Activated T-cell treated with anti-CD3 and anti-CD28 coated beads for 48 hours (primary cell): Measurements from ENCODE around the gene NEK5.
"Not testable (repeated sequence)": the region's sequence is repeated elsewhere in the genome, so short reads cannot be mapped to it uniquely, and the experiment has no call there.

Experiments
- DNase-seq: peaks from one replicate; pipeline ENCODE4 v3.0.0-alpha.2; 2020; ENCODE audit warnings: low read depth

The NEK5 gene

GRCh38 chr13:52141299-52141698, 12.4 kb upstream of the NEK5 start:
- DNase-seq = no peak

GRCh38 chr13:52137489-52137888, 8.6 kb upstream of the NEK5 start:
- no peak for DNase-seq

GRCh38 chr13:52136763-52137162, 7.9 kb upstream of the NEK5 start:
- DNase-seq = no peak

- DNase-seq = no peak
These were observed 1.8 kb upstream of the NEK5 start for GRCh38 chr13:52130641-52131040.

GRCh38 chr13:52127783-52128702, 830 bp downstream of the NEK5 start:
- peak; percentile 36 for DNase-seq

DNA sequence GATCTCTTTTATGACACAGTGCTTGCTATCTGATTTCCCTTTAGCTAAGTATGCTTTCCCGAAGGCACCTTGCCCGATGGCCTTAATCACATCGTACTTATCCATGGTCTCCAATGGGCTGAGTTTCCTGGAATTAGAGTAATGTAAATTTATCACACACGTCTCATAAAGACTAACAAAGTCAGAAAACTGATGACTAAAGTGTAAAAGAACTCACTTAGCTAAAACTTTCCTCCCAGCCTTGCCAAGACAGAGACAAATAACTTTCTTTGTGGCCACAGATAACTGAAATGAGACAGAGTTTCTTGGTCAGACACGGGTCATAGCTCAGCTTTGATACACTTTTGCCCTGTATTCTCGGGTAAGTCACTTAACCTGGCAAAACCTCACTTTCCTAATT, 1.5 kb downstream of the NEK5 start:
- DNase-seq = no peak

DNA sequence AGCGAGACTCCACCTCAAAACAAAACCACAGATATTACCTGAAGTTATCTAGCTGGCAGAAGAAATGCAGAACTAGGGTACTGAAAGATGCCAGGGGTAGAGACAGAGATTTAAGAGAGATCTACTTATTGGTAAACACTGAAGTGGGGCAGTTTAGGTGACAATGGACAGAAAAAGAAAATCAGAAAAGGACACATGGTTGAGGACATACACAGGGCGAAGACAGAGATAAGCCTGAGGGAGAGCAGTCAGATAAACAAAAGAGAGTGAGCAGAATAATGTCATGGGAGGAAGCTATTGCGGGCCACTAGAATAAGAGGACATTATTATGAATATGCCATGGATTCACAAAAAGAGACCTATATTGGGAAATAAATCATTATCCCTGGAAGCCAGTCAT, 3.3 kb downstream of the NEK5 start:
- DNase-seq = no peak

DNA sequence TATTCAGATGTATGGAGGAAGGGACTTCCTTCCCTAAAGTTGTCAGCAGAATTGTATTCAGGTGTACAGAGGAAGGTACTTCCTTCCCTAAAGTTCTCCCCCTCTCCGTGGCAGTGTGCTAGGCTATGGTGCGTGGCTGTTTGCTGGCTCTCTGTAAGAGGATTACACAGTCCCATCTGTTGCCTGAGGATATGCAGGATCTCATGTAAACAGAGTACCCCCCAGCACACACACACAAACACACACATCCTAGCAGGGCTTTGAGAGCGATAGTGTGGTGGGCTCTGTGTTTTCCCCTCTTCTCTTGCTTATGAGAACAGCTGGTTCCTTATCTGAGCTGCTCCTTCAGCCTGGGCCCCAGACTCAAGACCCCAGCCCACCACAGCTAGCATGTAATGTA, 10.3 kb downstream of the NEK5 start:
- DNase-seq = no peak

DNA sequence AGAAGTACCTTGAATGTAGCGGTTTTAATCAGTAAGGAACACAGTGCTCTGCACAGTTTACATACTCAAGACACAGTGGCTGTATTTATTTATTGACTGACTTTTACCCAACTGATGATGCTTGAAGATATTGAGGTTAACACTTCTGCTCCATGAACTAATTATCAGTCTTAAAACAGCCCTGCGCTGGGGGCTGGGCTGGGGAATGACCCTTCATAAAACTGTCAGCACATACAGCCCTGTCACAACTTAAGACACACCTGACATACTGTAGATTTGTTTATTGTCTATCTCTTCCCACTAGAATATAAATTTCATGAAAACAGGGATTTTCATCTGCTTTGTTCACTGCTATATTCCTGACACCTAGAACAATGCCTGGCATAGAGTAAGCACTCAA, 10.8 kb downstream of the NEK5 start:
- no peak for DNase-seq

GRCh38 chr13:52112591-52112990, 16.3 kb downstream of the NEK5 start:
- DNase-seq = no peak

DNA sequence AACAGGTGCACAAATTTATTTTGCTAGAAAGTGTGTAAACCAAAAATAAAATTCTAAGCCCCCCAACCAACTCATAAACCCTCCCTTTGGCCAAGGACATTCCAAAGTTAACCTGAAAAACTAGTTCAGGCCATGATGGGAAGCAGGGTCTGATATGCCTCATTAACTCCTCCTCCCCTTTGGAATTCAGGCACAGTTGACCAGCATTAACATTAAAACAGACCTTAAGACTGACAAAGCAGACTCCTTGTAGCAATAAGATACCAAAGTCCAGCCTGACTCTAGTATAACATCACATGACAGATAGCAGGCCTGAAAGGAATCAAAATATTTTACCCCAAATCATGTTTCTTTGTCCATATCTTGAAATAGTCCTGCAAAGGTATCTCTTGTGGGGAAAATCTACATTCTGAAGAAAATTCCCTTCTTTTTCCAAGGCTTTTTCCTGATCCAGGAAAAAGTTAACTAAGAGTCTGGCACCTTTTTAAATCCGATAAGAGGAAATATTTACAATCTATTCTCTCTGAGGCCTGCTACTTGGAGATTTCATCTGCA, 19.7 kb downstream of the NEK5 start:
- no peak for DNase-seq

DNA sequence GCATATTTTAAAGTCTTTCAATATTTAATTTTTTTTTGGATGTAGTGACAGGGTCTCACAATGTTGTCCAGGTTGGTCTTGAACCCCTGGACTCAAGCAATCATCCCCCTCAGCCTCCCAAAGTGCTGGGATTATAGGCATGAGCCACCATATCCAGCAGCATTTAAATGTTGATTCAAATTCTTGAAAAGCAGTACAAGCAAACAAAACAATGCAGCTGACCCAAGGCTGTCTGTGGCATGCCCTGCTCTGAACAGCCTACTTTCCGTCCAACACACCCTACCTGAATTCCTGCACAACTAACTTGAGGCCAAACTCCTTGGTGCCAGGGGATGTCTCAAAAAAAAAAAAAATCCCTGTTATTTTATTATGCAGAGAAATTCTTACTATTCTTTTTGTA, 23.0 kb downstream of the NEK5 start:
- no peak for DNase-seq

- no peak for DNase-seq
These were observed 24.2 kb downstream of the NEK5 start for GRCh38 chr13:52104624-52105023.

DNA sequence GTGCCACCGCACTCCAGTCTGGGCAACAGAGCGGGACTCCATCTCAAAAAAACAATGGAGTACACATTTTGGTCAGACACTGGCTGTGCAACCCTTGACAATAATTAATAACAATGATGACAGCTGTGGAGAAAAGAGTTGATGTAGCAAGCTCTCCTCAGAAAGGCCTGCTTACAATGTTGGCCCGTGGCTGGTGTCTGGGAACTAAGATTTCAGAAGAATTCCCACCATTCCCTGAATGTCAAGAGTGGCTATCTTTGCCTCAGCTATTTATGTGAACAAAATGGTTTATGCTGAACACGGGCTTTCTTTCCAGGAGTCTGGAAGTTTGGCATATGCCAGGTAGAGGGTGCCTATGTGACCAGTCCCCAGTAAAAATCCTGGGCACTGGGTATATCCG, 25.5 kb downstream of the NEK5 start:
- DNase-seq = no peak

DNA sequence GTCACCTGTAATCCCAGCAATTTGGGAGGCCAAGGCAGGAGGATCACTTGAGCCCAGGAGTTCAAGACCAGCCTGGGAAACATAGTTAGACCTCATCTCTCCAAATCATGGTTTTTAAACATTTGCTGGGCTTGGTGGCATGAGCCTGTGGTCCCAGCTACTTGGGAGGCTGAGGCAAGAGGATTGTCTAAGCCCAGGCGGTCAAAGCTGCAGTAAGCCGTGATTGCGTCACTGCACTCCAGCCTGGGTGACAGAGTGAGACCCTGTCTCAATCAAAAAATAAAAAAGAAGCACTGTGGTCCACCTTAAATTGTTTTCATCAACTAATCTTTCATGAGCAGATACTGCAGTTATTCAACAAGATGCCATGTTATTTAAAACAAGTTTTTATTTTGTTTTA, 26.4 kb downstream of the NEK5 start:
- DNase-seq = not testable (repeated sequence)

DNA sequence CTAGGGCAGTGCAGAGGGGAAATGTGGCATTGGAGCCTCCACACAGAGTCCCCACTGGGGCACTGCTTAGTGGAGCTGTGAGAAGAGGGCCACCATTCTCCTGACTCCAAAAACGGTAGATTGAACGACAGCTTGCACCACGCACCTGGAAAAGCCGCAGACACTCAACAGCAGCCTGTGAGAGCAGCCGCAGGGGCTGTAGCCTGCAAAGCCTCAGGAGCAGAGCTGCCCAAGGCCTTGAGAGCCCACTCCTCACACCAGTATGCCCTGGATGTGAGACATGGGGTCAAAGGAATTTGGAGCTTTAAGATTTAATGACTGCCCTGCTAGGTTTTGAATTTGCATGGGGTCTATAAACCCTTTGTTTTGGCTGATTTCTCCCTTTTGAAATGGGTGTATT, 31.7 kb downstream of the NEK5 start:
- DNase-seq = no peak

DNA sequence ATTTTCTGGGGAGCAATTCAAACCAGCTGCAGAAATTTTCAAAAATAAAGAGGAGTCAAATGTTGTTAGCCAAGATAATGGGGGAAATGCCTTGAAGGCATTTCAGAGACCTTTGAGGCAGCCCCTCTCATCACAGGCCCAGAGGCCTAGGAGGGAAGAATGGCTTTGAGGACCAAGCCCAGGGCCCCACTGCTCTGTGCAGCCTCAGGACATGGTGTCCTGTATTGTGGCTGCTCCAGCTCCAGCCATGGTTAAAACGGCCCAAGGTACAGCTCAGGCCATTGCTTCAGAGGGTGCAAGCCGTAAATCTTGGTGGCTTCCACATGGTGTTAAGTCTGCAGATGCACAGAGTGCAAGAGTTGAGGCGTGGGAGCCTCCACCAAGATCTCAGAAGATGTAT, 32.1 kb downstream of the NEK5 start:
- DNase-seq = no peak

- no peak for DNase-seq
These were observed 32.8 kb downstream of the NEK5 start for GRCh38 chr13:52096062-52096461.

- no peak for DNase-seq
These were observed 36.8 kb downstream of the NEK5 start for GRCh38 chr13:52092087-52092486.

DNA sequence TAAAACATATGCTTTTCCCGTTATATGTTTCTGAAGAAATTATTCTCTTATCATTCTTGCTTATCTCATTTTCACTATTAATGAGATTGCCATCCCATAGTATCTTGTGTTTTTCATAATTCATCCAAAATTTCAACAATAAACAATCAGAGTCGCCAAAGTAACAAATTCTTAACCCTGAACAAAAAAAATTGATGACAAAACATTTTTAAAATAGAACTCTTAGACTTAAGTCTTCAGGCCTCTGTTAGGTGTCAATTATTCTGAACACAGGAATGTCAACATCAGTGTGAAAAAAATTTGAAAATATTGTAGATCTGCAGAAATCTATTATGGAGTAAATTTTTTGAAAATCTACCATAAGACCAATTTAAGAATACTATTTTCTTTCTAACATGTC, 37.4 kb downstream of the NEK5 start:
- DNase-seq = no peak

DNA sequence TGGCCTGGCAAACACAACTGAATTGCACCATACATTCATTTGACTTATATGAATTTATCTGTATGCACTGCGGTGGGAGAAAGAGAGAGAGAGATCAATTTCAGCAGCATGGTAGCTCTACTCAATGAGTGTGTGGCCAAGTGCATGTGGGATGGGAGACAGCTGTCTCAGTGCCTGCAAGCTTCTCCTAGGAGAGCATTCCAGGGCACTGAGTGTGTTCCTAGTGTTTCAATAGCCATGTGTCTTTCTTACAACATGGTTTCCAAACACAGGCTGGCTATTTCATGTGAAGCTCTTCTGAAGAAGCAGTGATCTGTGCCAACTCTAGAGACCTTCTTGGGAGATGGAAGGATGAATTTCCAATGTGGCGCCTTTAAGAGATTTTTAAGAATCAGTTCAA, 43.5 kb downstream of the NEK5 start:
- no peak for DNase-seq

DNA sequence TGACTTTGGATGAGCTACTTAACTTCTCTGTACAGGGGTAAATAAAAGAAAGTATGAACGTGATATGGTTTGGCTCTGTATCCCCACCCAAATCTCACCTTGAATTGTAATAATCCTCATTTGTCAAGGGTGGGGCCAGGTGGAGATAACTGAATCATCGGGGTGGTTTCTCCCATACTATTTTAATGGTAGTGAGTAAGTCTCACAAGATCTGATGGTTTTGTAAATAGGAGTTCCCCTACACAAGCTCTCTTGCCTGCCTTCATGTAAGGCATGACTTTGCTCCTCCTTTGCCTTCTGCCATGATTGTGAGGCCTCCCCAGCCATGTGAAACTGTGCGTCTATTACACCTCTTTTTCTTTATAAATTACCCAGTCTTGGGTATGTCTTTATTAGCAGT, 43.9 kb downstream of the NEK5 start:
- not testable (repeated sequence) for DNase-seq

GRCh38 chr13:52082601-52083000, 46.3 kb downstream of the NEK5 start:
- no peak for DNase-seq

GRCh38 chr13:52079891-52080290, 49.0 kb downstream of the NEK5 start:
- DNase-seq = not testable (repeated sequence)
